ENCODE data around the gene MRPL14.
"Not testable (repeated sequence)": the region's sequence is repeated elsewhere in the genome, so short reads cannot be mapped to it uniquely, and the experiment has no call there.

The MRPL14 gene

DNA sequence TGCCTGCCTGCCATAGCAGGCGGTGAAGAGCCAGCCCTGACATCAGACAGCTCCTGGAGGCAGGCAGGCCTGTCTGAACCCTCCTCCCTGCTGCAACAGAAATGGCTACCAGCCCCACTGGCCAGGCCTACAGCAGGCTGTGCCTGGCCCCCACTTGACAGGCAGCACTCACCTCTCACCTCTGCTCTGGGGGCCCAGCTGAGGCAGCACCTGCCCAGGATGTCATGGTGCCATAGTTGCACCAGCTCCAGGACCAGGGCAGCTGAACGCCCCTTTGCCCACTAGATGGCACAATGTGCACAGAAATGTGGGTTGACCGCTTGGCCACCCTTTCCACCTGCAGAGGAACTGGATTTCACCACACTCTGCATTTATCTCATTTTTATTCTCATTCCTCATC, 30.6 kb downstream of the MRPL14 start:
- peak overlapping the region in 1 of 2 donors; percentile 47 for H3K27ac Mint-ChIP-seq
- DNase-seq (peak; percentile 73 to 78 (median 74)), ATAC-seq (replicated peaks) (peak; percentile 98)
- H3K4me1 Mint-ChIP-seq (ENCODE audit: low read depth in 2 of 2), result peaks cover 5 to 6% of the 10 kb centered on the region in 2 donors
- peaks cover 4% of the 10 kb centered on the region for H3K36me3 Mint-ChIP-seq (ENCODE audit: insufficient read depth)
- H3K4me3 Mint-ChIP-seq, result no peak overlapping the region
- no peaks in the 10 kb centered on the region for H3K27me3 Mint-ChIP-seq
- no peaks in the 10 kb centered on the region for H3K9me3 Mint-ChIP-seq

DNA sequence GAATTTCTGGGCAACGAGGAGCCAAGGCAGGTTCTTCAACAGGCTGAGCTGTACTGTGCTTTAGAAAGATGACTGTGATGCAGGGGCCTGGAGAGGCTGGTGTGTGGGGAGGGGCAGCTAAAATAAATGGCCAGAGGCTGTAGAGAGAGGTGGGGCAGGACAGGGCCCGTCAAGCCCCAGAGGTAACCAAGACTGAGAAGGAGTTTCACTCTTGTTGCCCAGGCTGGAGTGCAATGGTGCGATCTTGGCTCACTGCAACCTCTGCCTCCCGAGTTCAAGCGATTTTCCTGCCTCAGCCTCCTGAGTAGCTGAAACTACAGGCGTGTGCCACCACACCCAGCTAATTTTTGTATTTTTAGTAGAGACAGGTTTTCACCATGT, 32.0 kb downstream of the MRPL14 start:
- DNase-seq; ATAC-seq (replicated peaks); H3K27ac Mint-ChIP-seq; H3K36me3 Mint-ChIP-seq (ENCODE audit: insufficient read depth); H3K9me3 Mint-ChIP-seq; H3K4me3 Mint-ChIP-seq; H3K27me3 Mint-ChIP-seq; H3K4me1 Mint-ChIP-seq (ENCODE audit: low read depth in 2 of 2): not testable (repeated sequence)

DNA sequence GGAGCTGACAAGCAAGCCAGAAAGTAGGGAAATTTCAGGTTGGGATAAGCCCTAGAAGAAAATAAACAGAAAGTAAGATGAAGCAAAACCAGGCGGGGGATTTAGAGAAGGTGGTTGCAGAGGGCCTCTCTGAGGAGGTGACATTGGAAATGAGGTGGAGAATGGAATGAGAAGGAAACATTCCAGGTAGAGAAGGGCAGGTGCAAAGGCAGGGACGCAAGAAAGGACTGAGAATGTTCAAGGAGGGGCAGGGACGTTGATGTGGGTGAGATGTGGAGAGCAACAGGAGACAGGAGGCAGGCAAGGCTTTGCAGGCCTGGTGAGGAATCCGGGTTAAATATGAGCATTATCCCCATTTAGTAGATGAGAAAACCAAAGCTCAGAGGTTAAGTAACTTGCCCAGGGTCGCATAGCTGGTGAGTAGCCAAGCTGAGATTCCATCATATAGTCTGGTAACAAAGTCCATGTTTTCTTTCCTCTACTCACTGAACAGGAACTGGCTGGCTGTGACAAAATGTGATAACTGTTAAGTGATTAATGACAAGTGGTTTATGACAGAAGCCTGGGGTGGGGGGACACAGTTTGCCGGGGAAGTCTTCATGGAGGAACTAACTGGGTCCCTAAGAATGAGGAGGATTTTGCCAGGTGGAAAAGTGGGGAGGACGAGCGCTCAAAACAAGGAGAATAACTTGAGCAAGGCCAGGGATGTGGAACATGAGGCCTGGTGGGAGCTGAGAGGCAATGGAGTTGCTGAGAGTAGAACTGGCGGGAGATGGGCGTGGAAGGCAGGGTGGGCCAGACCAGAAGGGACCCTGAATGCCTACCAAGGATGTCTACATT, 32.6 kb downstream of the MRPL14 start:
- no peak for DNase-seq
- Mint-ChIP-seq H3K27me3 (no peaks in the 10 kb centered on the region), H3K36me3 (ENCODE audit: insufficient read depth) (peaks cover 4% of the 10 kb centered on the region), H3K4me1 (ENCODE audit: low read depth in 2 of 2) (peaks cover 5 to 6% of the 10 kb centered on the region in 2 donors), H3K4me3 (no peak overlapping the region), H3K27ac (no peak overlapping the region), H3K9me3 (no peaks in the 10 kb centered on the region)
- no peak for ATAC-seq (replicated peaks)

DNA sequence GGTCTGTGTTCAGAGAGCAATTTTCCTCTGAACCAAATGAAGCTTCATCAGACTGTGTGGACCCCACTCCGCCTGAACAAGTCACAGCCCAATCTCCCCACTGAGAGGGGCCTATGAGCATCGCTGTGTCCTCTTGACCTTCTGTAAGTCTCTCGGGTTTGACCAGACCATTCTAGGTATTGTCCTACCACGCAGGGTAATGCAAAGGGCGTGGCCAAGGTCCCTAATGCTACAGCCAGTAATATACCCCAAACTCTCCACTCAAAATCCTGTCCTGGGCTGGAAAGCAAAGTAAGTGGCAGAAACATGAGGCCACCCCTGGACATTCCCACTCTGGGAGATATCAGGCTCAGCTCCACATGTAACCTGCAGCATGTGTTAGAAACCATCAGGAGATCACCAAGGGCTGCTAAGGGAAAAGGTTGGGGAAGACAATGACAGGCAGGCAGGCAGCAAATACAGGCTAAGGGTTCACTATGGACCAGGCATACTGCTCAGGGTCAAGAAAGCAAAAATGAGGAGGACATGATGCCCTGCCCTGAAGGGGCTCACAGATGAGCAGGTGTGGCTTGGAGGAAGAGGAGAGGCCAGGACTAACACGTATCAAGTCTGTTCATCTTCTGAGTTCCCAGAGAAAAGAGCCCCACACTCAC, 33.4 kb downstream of the MRPL14 start:
- Mint-ChIP-seq H3K9me3 (no peaks in the 10 kb centered on the region), H3K4me1 (ENCODE audit: low read depth in 2 of 2) (peaks cover 5 to 6% of the 10 kb centered on the region in 2 donors), H3K36me3 (ENCODE audit: insufficient read depth) (peaks cover 4% of the 10 kb centered on the region), H3K27ac (no peak overlapping the region), H3K4me3 (no peak overlapping the region), H3K27me3 (no peaks in the 10 kb centered on the region)
- ATAC-seq (replicated peaks) (no peak), DNase-seq (no peak)

DNA sequence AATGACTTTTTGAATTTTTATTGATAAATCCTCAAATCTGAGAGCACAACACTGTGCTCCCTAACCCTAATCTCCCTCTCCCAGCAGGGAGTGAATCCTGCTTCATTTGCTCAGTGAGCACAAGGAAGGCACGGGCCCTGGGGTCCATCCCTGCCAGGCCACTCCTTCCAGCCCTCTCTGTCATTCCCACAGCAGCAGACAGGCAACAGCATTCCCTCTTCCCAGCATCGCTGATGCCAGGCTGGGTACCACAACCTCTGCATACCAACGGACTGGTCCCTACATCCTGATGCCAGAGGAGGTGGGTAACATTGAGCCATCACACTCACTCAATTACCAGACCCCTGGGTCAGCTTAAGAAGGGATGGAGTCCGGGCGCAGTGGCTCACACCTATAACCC, 34.2 kb downstream of the MRPL14 start:
- no peaks in the 10 kb centered on the region for H3K27me3 Mint-ChIP-seq
- no peak overlapping the region for H3K4me3 Mint-ChIP-seq
- ATAC-seq (replicated peaks), result no peak
- H3K27ac Mint-ChIP-seq, result no peak overlapping the region
- no peaks in the 10 kb centered on the region for H3K9me3 Mint-ChIP-seq
- peaks cover 4% of the 10 kb centered on the region for H3K36me3 Mint-ChIP-seq (ENCODE audit: insufficient read depth)
- no peak for DNase-seq
- peaks cover 5 to 6% of the 10 kb centered on the region in 2 donors for H3K4me1 Mint-ChIP-seq (ENCODE audit: low read depth in 2 of 2)

DNA sequence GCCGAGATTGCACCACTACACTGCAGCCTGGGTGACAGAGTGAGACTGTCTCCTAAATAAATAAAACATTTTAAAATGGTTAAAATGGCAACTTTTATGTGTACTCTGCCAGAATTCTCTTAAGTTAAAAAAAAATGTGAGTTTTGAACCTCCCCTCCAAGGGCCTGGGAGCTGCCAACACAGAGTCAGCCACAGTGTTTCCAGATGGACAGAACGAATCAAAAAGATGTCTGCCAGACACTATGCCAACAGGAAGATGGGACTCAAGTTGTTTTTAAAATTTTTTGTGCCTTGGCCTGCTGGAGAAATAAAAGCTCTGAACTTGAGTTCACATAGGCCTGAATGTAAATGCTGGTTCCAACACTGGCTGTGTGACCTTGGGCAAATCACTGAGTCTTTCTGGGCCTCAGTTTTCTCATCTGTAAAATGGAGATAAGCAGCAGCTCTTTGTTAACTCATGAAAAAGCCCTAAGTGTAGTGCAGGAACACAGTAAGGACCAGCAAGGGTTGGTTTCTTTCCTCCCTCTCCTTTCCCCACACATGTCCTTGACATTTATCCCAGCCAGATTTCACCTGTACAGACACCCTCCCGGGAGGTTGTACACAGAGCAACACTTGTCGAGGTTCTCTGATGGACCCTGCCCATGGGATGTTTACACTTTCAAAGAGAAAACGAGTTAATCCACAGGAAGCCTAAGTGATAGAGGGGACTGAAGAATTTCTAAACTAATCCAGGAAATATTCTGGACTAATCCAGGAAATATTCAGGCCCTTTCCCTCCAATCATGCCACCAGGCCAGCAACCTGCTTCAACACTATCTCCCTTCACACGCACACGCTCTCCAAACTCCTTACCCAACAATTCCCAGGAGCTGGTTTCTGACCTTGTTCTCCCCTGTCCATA, 35.0 kb downstream of the MRPL14 start:
- Mint-ChIP-seq H3K4me3 (no peak overlapping the region), H3K4me1 (ENCODE audit: low read depth in 2 of 2) (peaks cover 5 to 6% of the 10 kb centered on the region in 2 donors), H3K27me3 (no peaks in the 10 kb centered on the region), H3K9me3 (no peaks in the 10 kb centered on the region), H3K36me3 (ENCODE audit: insufficient read depth) (peaks cover 4% of the 10 kb centered on the region), H3K27ac (no peak overlapping the region)
- DNase-seq (no peak), ATAC-seq (replicated peaks) (no peak)

DNA sequence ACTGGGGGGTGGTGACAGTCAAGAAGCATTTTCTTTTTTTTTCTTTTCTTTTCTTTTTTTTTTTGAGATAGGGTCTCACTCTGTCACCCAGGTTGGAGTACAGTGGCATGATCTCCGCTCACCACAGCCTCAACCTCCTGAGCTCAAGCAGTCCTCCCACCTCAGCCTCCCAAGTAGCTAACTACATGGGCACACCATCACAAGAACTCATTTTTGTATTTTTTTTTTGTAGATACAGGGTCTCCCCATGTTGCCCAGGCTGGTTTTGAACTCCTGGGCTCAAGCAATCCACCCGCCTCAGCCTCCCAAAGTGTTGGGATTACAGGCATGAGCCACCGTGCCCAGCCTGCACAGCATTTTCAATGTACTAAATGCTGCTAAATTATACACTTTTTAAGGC, 35.9 kb downstream of the MRPL14 start:
- DNase-seq; H3K27me3 Mint-ChIP-seq; H3K36me3 Mint-ChIP-seq (ENCODE audit: insufficient read depth); H3K4me1 Mint-ChIP-seq (ENCODE audit: low read depth in 2 of 2); H3K4me3 Mint-ChIP-seq; H3K9me3 Mint-ChIP-seq; ATAC-seq (replicated peaks); H3K27ac Mint-ChIP-seq: not testable (repeated sequence)

DNA sequence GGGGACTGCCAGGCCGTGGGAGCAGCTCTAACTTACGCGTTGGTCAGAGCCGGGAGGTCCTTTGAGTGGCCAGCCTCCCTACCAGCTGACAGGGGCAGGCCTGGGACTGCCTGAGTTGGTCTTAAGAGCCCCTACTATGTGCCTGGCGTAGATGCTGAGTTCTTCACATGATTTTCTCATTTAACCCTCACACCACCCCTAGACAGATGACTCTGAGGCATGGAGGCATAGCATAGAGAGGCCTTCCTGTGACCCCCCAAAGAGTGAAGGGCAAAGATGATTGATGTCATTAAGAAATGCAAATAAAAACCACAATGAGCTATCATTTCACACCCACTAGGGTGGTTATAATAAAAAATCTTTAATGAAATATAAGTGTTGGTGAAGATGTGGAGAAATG, 36.8 kb downstream of the MRPL14 start:
- no peak for DNase-seq
- no peak for ATAC-seq (replicated peaks)
- Mint-ChIP-seq H3K36me3 (ENCODE audit: insufficient read depth) (peaks cover 4% of the 10 kb centered on the region), H3K9me3 (no peaks in the 10 kb centered on the region), H3K4me1 (ENCODE audit: low read depth in 2 of 2) (no peaks in the 10 kb centered on the region), H3K27ac (no peak overlapping the region), H3K27me3 (no peaks in the 10 kb centered on the region), H3K4me3 (no peak overlapping the region)

DNA sequence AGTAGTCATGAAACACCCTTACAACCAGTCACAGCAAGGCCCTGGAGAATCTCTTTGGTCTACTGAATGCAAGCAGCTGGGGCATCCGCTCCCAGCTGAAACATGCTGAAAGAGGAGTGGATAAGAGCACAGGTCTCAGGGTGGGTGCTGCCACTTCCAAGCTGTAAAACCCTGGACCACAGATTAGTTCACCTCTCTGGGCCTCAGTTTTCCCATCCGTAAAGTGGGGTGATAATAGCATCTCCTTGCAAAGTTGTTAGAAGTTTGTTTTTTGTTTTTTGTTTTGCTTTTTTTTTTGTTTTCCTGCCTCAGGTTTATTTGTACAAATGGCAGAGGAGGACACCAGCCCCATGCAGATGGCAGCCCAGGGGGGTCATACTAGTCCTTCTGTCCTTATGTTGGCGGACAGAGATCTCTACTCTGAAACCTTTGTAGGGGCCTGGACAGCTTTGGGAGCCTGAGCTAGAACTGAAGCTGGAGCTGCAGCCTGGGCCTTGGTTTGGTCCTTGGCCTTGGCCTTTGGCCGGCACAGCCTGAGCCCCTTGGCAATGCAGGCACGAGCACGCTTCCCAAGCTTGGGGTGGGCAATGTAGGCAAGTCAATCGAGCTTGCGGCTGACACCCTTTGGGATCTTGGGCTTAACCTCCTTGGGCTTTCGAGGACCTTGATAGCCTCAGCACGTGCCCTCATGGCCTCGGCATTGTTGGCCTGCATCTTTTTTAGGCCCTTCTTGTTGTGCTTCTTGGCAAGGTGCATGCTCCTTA, 38.2 kb downstream of the MRPL14 start:
- H3K36me3 Mint-ChIP-seq (ENCODE audit: insufficient read depth), result peaks cover 4% of the 10 kb centered on the region
- no peaks in the 10 kb centered on the region for H3K27me3 Mint-ChIP-seq
- H3K9me3 Mint-ChIP-seq, result no peaks in the 10 kb centered on the region
- no peak overlapping the region for H3K4me3 Mint-ChIP-seq
- ATAC-seq (replicated peaks), result no peak
- H3K27ac Mint-ChIP-seq, result no peak overlapping the region
- H3K4me1 Mint-ChIP-seq (ENCODE audit: low read depth in 2 of 2), result no peaks in the 10 kb centered on the region
- no peak for DNase-seq

DNA sequence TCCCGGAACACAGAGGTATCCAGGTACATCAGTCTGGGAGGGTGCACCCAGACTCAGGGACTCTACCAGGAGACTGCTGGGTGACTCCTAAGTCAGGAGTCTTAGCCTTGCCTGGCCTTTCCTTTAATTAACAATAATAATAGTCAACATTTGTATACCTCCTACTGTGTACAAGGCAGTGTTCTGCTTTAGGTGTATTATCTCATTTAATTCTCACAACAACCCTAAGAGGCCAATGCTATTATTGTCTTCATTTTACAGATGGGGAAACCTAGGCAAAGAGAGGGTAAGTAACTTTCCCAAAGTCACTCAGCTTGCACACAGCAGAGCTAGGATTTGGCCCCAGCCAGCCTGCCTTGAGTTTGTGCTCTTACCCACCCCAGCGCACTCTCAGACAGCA, 39.6 kb downstream of the MRPL14 start:
- Mint-ChIP-seq H3K27me3 (no peaks in the 10 kb centered on the region), H3K27ac (no peak overlapping the region), H3K9me3 (no peaks in the 10 kb centered on the region)

DNA sequence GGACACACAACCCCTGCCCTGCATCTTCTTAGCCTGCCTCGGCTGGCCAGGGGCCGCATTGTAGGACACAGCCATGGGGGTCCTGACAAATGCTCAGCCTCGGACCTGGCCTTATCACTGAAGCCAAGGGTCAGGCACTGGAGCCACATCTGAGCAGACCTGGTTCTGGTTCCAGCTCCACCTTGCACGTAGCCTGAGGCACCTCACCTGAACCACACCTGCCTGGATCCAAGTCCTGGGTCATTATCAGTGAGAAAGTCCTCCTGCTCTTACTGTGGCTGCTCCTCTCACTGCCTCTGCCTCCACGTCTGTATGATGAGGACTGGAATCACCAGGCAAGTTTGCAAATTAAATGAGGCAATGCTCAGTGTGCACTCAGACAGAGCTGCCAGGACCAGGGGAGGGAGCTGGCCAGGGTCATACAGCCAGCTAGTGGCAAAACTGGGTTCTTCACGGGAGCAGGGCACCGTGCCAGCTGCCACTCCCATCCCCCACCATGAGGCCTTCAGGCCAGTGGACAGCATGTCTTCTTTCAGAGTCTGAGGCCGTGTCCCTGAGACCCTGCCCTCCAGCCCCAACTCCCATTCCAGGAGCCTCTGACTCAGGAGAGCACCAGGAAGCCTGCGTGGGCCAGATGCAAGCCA, 40.2 kb downstream of the MRPL14 start:
- Mint-ChIP-seq H3K36me3 (ENCODE audit: insufficient read depth) (no peaks in the 10 kb centered on the region), H3K27me3 (no peaks in the 10 kb centered on the region), H3K27ac (no peak overlapping the region), H3K4me1 (ENCODE audit: low read depth in 2 of 2) (no peaks in the 10 kb centered on the region), H3K4me3 (no peak overlapping the region), H3K9me3 (no peaks in the 10 kb centered on the region)
- ATAC-seq (replicated peaks) (no peak), DNase-seq (no peak)

More for the DNA sequence above, 39.6 kb downstream of the MRPL14 start:
- ATAC-seq (replicated peaks) (no peak), DNase-seq (no peak)
- Mint-ChIP-seq H3K4me3 (no peak overlapping the region), H3K36me3 (ENCODE audit: insufficient read depth) (peaks cover 3% of the 10 kb centered on the region), H3K4me1 (ENCODE audit: low read depth in 2 of 2) (no peaks in the 10 kb centered on the region)

DNA sequence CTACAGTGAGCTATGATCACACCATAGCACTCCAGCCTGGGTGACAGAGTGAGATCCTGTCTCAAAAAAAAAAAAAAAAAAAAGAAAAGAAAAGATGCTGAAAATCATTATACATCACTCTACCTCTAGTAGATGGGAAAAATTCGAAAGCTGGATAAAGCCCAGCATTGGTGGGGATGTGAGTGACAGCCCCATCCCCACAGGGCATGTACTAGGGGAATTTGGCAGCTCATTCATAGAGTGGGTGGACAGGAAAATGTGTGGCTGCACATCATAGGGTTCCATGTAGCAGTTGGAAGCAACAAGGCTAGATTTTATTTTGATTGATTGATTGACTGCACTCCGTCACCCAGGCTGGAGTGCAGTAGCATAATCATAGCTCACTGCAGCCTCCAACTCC, 42.0 kb downstream of the MRPL14 start:
- Mint-ChIP-seq H3K4me1 (ENCODE audit: low read depth in 2 of 2) (no peaks in the 10 kb centered on the region), H3K27me3 (no peaks in the 10 kb centered on the region), H3K27ac (no peak overlapping the region), H3K9me3 (no peaks in the 10 kb centered on the region), H3K36me3 (ENCODE audit: insufficient read depth) (no peaks in the 10 kb centered on the region), H3K4me3 (no peak overlapping the region)
- DNase-seq, result no peak
- ATAC-seq (replicated peaks), result no peak
